Loucy (cell line): ENCODE results near the gene TMEM94.

Experiments
- CTCF ChIP-seq: fragments of 200-600 bp; sonication (generic); conservative IDR thresholded peaks from 2 replicates; pipeline ENCODE4 v1.5.1; 2014; ENCODE audit warnings: mild to moderate bottlenecking, antibody characterized with exemption, low read length
- EZH2phosphoT487 ChIP-seq: fragments of 200-600 bp; IDR thresholded peaks from 2 replicates; pipeline ENCODE4 v1.6.1; 2018; ENCODE audit warnings: antibody characterized with exemption, mild to moderate bottlenecking, moderate library complexity, borderline replicate concordance

- TF ChIP-seq CTCF (no peak), EZH2phosphoT487 (no peak)
Measured at GRCh38 chr17:75471207-75471606, 14.8 kb downstream of the TMEM94 start.
